IMR-90 (cell line): Measurements from ENCODE around the gene UBXN11. TPM values are rescaled to one million over a fixed set of nuclear protein-coding genes. Genes with fewer than 3 reads are reported as not detected.

Experiments used
- ATAC-seq: fragments of 200-7000 bp; cut with Tn5 transposase; 2 replicates; pipeline ENCODE4 v1.9.1; 2020; ENCODE audit warnings: low read depth, mild to moderate bottlenecking, moderate library complexity
- BruUV-seq: library from RNA; stranded (reverse); fragments of 400-500 nt; replicated peaks from 2 replicates; lab custom pipeline; 2021; lab: Mats Ljungman, UMichigan
- CTCF ChIA-PET: fragments of 300-600 bp; formaldehyde crosslinking; extraction: SDS; loops from one replicate; lab custom pipeline; 2021; ENCODE audit warnings: antibody characterized with exemption; lab: Yijun Ruan, JAX
- POLR2A ChIA-PET: fragments of 300-600 bp; sonication (Branson Sonifier 250); formaldehyde crosslinking; loops from one replicate; lab custom pipeline; 2022; ENCODE audit warnings: antibody characterized with exemption; ENCODE audit not compliant: unreplicated experiment; lab: Charles Lee
- DNase-seq: peaks from one replicate; pipeline ENCODE4 v3.0.0; 2013
- H2AFZ ChIP-seq: replicated peaks from 2 replicates; pipeline ENCODE3; 2013; ENCODE audit warnings: low read length, mild to moderate bottlenecking; ENCODE audit not compliant: poor library complexity
- H2AK5ac ChIP-seq: 2 replicates; pipeline ENCODE4 v1.6.1; 2013; ENCODE audit warnings: low read depth, low read length, inconsistent platforms
- H2AK9ac ChIP-seq: replicated peaks from 2 replicates; pipeline ENCODE3; 2013; ENCODE audit warnings: mild to moderate bottlenecking, low read depth, low read length, moderate library complexity; ENCODE audit not compliant: poor library complexity
- H2BK120ac ChIP-seq: 2 replicates; pipeline ENCODE4 v1.6.1; 2013; ENCODE audit warnings: low read depth, low read length, inconsistent platforms
- H2BK15ac ChIP-seq: 3 replicates; pipeline ENCODE4 v1.6.1; 2013; ENCODE audit warnings: low read depth, low read length, inconsistent platforms
- H2BK20ac ChIP-seq: 2 replicates; pipeline ENCODE4 v1.6.1; 2013; ENCODE audit warnings: low read depth, mild to moderate bottlenecking, inconsistent platforms, low read length, moderate library complexity
- H2BK5ac ChIP-seq: 2 replicates; pipeline ENCODE4 v1.6.1; 2013; ENCODE audit warnings: mild to moderate bottlenecking, low read depth, low read length, inconsistent platforms; ENCODE audit not compliant: poor library complexity, severe bottlenecking
- H3K14ac ChIP-seq: replicated peaks from 2 replicates; pipeline ENCODE4 v1.6.1; 2013; ENCODE audit warnings: low read depth, low read length, inconsistent platforms
- H3K18ac ChIP-seq: 2 replicates; pipeline ENCODE4 v1.6.1; 2013; ENCODE audit warnings: low read depth, low read length, control low read depth
- H3K23ac ChIP-seq: 2 replicates; pipeline ENCODE4 v1.6.1; 2013; ENCODE audit warnings: low read depth, low read length, inconsistent platforms
- H3K27ac ChIP-seq: 2 replicates; pipeline ENCODE4 v1.5.1; 2013; ENCODE audit warnings: mild to moderate bottlenecking, control low read depth, low read length; ENCODE audit not compliant: insufficient read depth
- H3K27me3 ChIP-seq: 2 replicates; pipeline ENCODE4 v1.6.1; 2013; ENCODE audit warnings: low read length; ENCODE audit not compliant: control insufficient read depth, insufficient read depth
- H3K36me3 ChIP-seq: 2 replicates; pipeline ENCODE4 v1.6.1; 2013; ENCODE audit warnings: low read length, mixed read lengths; ENCODE audit not compliant: control insufficient read depth, insufficient read depth
- H3K4ac ChIP-seq: 2 replicates; pipeline ENCODE4 v1.6.1; 2013; ENCODE audit warnings: low read depth, low read length, inconsistent platforms
- H3K4me1 ChIP-seq: 2 replicates; pipeline ENCODE4 v1.6.1; 2013; ENCODE audit warnings: low read length, mixed read lengths; ENCODE audit not compliant: control insufficient read depth, insufficient read depth
- H3K4me2 ChIP-seq: 2 replicates; pipeline ENCODE4 v1.6.1; 2013; ENCODE audit warnings: low read depth, mild to moderate bottlenecking, control low read depth, low read length, moderate library complexity
- H3K4me3 ChIP-seq: 2 replicates; pipeline ENCODE4 v1.5.1; 2013; ENCODE audit warnings: low read depth, mild to moderate bottlenecking, control low read depth, low read length, moderate library complexity; ENCODE audit not compliant: insufficient read depth
- H3K56ac ChIP-seq: 2 replicates; pipeline ENCODE4 v1.6.1; 2013; ENCODE audit warnings: low read length, inconsistent platforms; ENCODE audit not compliant: insufficient read depth; ENCODE audit errors: extremely low read depth
- H3K79me1 ChIP-seq, 2 experiments: 2 replicates each; pipeline ENCODE4 v1.6.1; 2013; ENCODE audit warnings: low read length in 2 of 2, inconsistent platforms in 1 of 2, low read depth in 1 of 2
- H3K9ac ChIP-seq: 2 replicates; pipeline ENCODE4 v1.6.1; 2013; ENCODE audit warnings: low read depth, low read length, control low read depth
- H3K9me1 ChIP-seq: 2 replicates; pipeline ENCODE4 v1.6.1; 2013; ENCODE audit warnings: low read length, inconsistent platforms; ENCODE audit not compliant: insufficient read depth
- H3K9me3 ChIP-seq: 2 replicates; pipeline ENCODE4 v1.6.1; 2013; ENCODE audit warnings: low read length; ENCODE audit not compliant: control insufficient read depth, insufficient read depth
- H4K20me1 ChIP-seq: 2 replicates; pipeline ENCODE4 v1.6.1; 2013; ENCODE audit warnings: low read length, inconsistent platforms; ENCODE audit not compliant: insufficient read depth
- H4K5ac ChIP-seq: 2 replicates; pipeline ENCODE4 v1.6.1; 2013; ENCODE audit warnings: mild to moderate bottlenecking, low read depth, low read length, control low read depth
- H4K8ac ChIP-seq, 2 experiments: 2 replicates each; pipeline ENCODE4 v1.6.1; 2013; ENCODE audit warnings: low read depth in 2 of 2, low read length in 2 of 2, control low read depth in 1 of 2, inconsistent platforms in 1 of 2
- H4K91ac ChIP-seq: 2 replicates; pipeline ENCODE4 v1.6.1; 2013; ENCODE audit warnings: low read depth, low read length, inconsistent platforms; ENCODE audit not compliant: insufficient read depth
- CHD1 ChIP-seq: IDR thresholded peaks from 2 replicates; pipeline ENCODE4 v1.6.1; 2012; ENCODE audit warnings: low read depth, low read length, improper control_type of control experiment
- ELK1 ChIP-seq: fragments of 150-350 bp; IDR thresholded peaks from 2 replicates; pipeline ENCODE4 v1.6.1; 2016; ENCODE audit warnings: low read depth, mild to moderate bottlenecking, low read length, moderate library complexity, borderline replicate concordance
- MAFK ChIP-seq: IDR thresholded peaks from 2 replicates; pipeline ENCODE4 v1.6.1; 2012; ENCODE audit warnings: low read depth, low read length, improper control_type of control experiment
- MAZ ChIP-seq: IDR thresholded peaks from 2 replicates; pipeline ENCODE4 v1.6.1; 2012; ENCODE audit warnings: low read depth, mild to moderate bottlenecking, low read length, improper control_type of control experiment, moderate library complexity, borderline replicate concordance
- NFE2L2 ChIP-seq: fragments of 150-350 bp; IDR thresholded peaks from 2 replicates; pipeline ENCODE4 v1.6.1; 2016; ENCODE audit warnings: low read depth, mild to moderate bottlenecking, low read length
- POLR2A ChIP-seq: IDR thresholded peaks from 2 replicates; pipeline ENCODE4 v1.6.1; 2012; ENCODE audit warnings: mild to moderate bottlenecking, low read depth, low read length
- RAD21 ChIP-seq: IDR thresholded peaks from 2 replicates; pipeline ENCODE4 v1.6.1; 2012; ENCODE audit warnings: low read length, improper control_type of control experiment
- SMC3 ChIP-seq: fragments of 150-350 bp; IDR thresholded peaks from 2 replicates; pipeline ENCODE4 v1.6.1; 2016; ENCODE audit warnings: low read depth, mild to moderate bottlenecking, antibody characterized with exemption, low read length, moderate library complexity
- WGBS, 2 experiments: methylation state at CpG; one replicate each; pipeline versions ENCODE4 v1.1.5 to v1.1.7; 2013; ENCODE audit warnings: missing lambda C conversion rate in 2 of 2; ENCODE audit not compliant: insufficient read length in 1 of 2; ENCODE audit errors: extremely low coverage in 2 of 2; 5-methylcytosine and 5-hydroxymethylcytosine counted together
- dilution Hi-C: fragments of 300-500 bp; cut with HindIII; formaldehyde crosslinking; loops from one replicate; pipeline ENCODE4 v1.14.3; 2018; ENCODE audit warnings: low sequenced_read_pairs; ENCODE audit not compliant: unreplicated experiment
- in situ Hi-C: fragments of 300-500 bp; cut with MboI; formaldehyde crosslinking; loops from 3 replicates; pipeline ENCODE4 v1.14.3; 2019; ENCODE audit warnings: low sequenced_read_pairs, inconsistent platforms, mixed read lengths
- intact Hi-C: fragments of 100-400 bp; cut with micrococcal nuclease; formaldehyde crosslinking; loops from 2 replicates; pipeline ENCODE4 v1.10.0; 2022
- polyA plus RNA-seq, 3 experiments: library from polyadenylated mRNA; depleted of rRNA; stranded (reverse); fragments of >200 nt; gene quantifications; 2 replicates each; pipeline ENCODE4 v1.2.3, GENCODE V29; 2012; ENCODE audit warnings: low replicate concordance in 1 of 3
- total RNA-seq: library from RNA; depleted of rRNA; stranded (reverse); fragments of >200 nt; gene quantifications from 2 replicates; pipeline ENCODE4 v1.2.3, GENCODE V29; 2012

Gene UBXN11
- total and polyA plus RNA-seq, 2 of the 4 experiments (the other 2 are of a cell fraction): 5.2 to 17.0 TPM

GRCh38 chr1:26324550-26324949 is 18.1 kb upstream of the UBXN11 start:
- CTCF ChIA-PET: interaction anchor here (1.7 kb wide), 1 partner anchor 155 kb away, joined by 3 read pairs; the partner anchor contains the start of gene ZNF593

More at GRCh38 chr1:26324550-26324949, 18.1 kb upstream of the UBXN11 start:
- Histone ChIP-seq H4K91ac (no peak overlapping the region), H2BK15ac (no peak overlapping the region), H3K27ac (no peak overlapping the region), H3K18ac (no peak overlapping the region), H2AFZ (no peak overlapping the region), H4K5ac (no peak overlapping the region), H4K8ac (no peak overlapping the region), H3K79me1 (no peaks in the 10 kb centered on the region), H3K27me3 (peaks cover 15% of the 10 kb centered on the region), H3K4ac (no peak overlapping the region), H3K4me3 (no peak overlapping the region), H2AK5ac (no peak overlapping the region), H2AK9ac (no peak overlapping the region), H3K9ac (no peak overlapping the region), H3K9me3 (no peaks in the 10 kb centered on the region), H2BK5ac (no peak overlapping the region), H2BK20ac (no peak overlapping the region), H3K56ac (no peak overlapping the region), H3K9me1 (no peaks in the 10 kb centered on the region), H3K23ac (no peak overlapping the region), H2BK120ac (no peak overlapping the region), H3K4me1 (peaks cover 3% of the 10 kb centered on the region), H4K20me1 (no peaks in the 10 kb centered on the region), H3K14ac (no peak overlapping the region), H3K4me2 (no peak overlapping the region), H3K36me3 (no peaks in the 10 kb centered on the region)
- POLR2A ChIA-PET: no interaction called here
- no TSS peak for BruUV-seq
- no CpG with 5 or more reads among the region's 3 CpGs for WGBS, 2 experiments
- dilution Hi-C loops: no loop called here
- in situ Hi-C loops: no loop called here
- no peak for ATAC-seq
- intact Hi-C loops: no loop called here
- DNase-seq: no peak
- no peak for TF ChIP-seq POLR2A
- no peak for TF ChIP-seq MAFK
- TF ChIP-seq ELK1: no peak
- TF ChIP-seq SMC3: no peak
- TF ChIP-seq NFE2L2: no peak
- no peak for TF ChIP-seq MAZ
- no peak for TF ChIP-seq CHD1
- TF ChIP-seq RAD21: no peak
